ENCODE results near the gene PAK5. TPM values are rescaled to one million over a fixed set of nuclear protein-coding genes. Genes with fewer than 3 reads are reported as not detected.

The PAK5 gene
- total RNA-seq, 4 donors from 2014 or later = not detected

DNA sequence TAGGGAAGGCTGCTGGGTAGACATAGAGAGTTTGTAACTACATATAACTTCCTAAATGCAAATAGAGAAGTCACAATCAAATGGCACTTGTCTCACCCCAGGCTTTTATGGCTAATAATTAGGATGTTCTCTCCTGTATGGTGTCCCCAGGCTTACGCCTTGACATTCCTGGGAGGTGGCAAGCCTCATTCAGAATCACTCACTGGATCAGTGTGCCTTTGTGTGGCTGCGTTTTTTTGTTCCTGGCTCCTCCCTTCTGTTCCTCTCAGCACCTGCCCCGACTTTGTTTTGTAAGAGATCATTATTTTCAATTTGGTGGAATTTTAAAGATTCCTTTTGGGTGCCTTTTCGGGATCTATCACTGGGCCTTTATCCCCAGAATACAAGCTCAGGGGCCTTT lies 318.8 kb downstream of the PAK5 start:
- no peak for DNase-seq
- Histone ChIP-seq H3K9me3 (no peaks in the 10 kb centered on the region), H3K4me1 (peaks cover 0 to 8% (median 0%) of the 10 kb centered on the region in 4 donors), H3K27me3 (peaks cover 0 to 7% of the 10 kb centered on the region in 2 donors), H3K4me3 (no peak overlapping the region), H3K36me3 (no peaks in the 10 kb centered on the region), H3K27ac (no peak overlapping the region)
- TF ChIP-seq, protein P1, sequence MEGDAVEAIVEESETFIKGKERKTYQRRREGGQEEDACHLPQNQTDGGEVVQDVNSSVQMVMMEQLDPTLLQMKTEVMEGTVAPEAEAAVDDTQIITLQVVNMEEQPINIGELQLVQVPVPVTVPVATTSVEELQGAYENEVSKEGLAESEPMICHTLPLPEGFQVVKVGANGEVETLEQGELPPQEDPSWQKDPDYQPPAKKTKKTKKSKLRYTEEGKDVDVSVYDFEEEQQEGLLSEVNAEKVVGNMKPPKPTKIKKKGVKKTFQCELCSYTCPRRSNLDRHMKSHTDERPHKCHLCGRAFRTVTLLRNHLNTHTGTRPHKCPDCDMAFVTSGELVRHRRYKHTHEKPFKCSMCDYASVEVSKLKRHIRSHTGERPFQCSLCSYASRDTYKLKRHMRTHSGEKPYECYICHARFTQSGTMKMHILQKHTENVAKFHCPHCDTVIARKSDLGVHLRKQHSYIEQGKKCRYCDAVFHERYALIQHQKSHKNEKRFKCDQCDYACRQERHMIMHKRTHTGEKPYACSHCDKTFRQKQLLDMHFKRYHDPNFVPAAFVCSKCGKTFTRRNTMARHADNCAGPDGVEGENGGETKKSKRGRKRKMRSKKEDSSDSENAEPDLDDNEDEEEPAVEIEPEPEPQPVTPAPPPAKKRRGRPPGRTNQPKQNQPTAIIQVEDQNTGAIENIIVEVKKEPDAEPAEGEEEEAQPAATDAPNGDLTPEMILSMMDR (IDR thresholded peaks at IDR 0.05) = no peak
- no peak for TF ChIP-seq POLR2A (IDR thresholded peaks at IDR 0.05)

DNA sequence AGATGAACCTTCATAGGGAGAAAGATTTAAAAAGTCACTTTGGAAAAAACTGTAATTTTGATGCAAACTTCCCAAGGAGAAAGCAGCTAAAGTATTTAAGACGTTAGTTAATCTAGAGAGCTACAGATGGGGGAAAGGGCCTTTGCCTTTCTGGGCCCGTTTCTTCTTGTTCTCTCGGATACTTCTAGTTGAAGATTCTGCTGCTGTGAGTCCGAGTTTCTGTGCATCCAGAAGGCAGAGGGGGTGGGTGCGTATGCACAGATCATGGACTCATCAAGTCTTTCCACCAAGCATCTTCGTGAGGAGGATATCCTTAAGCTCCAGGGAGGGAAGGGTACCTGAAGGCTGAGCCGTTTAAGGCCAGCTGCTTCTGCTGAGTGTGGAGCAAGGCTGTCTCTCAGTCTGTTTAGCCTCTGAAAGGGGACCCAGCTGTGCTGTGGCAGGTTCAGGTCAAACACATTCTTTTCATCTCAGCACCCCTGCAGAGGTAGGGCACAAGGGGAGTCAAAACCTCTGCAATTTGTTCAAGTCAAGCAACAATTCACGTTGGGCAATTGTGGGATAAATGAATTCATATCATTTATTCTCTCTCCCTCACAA lies 320.2 kb downstream of the PAK5 start:
- Histone ChIP-seq H3K4me1 (peaks cover 0 to 8% (median 0%) of the 10 kb centered on the region in 4 donors), H3K36me3 (no peaks in the 10 kb centered on the region), H3K27ac (no peak overlapping the region), H3K9me3 (no peaks in the 10 kb centered on the region), H3K4me3 (no peak overlapping the region), H3K27me3 (peaks cover 0 to 7% of the 10 kb centered on the region in 2 donors)
- TF ChIP-seq, protein P1 (IDR thresholded peaks at IDR 0.05) = no peak
- no peak for TF ChIP-seq POLR2A (IDR thresholded peaks at IDR 0.05)
- DNase-seq = no peak

DNA sequence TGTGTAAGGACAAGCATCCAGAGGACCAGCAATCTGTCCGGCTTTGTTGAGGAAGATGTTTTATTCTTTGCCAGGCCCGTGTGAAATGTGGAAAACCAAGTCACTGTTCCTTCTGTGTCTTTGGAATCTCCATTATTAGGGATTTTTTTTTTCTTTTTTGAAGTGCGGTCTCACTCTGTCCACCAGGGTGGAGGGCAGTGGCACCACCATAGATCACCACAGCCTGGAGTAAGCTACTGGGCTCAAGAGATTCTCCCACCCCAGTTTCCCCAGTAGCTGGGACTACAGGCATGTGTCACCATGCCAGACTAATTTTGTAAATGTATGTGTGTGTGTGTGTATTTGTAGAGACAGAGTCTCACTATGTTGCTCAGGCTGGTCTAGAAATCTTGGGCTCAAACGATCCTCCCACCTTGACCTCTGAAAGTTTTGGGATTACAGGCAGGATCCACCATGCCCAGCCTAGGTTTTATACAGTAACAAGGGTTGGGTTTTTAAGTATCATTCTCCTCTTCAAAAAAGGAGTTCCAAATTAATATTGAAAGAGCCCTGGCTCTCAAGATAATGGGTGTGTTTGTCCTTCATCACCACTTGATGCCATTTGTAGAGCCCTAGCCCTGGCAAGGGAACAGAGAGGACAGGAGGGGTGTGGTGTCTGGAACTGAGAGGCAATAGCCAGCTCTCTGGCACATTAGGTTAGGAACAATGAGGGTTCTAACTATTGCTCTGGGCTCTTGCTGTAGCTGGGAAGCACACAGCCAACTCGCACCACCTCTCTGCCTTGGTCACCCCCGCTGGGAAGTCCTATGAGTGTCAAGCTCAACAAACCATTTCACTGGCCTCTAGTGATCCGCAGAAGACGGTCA lies 321.3 kb downstream of the PAK5 start:
- DNase-seq = no peak
- peaks cover 0 to 8% (median 0%) of the 10 kb centered on the region in 4 donors for H3K4me1 ChIP-seq
- no peaks in the 10 kb centered on the region for H3K36me3 ChIP-seq
- TF ChIP-seq, protein P1 (IDR thresholded peaks at IDR 0.05) = no peak
- no peak for TF ChIP-seq POLR2A (IDR thresholded peaks at IDR 0.05)
- no peaks in the 10 kb centered on the region for H3K9me3 ChIP-seq
- H3K4me3 ChIP-seq = no peak overlapping the region
- peaks cover 0 to 7% of the 10 kb centered on the region in 2 donors for H3K27me3 ChIP-seq
- no peak overlapping the region for H3K27ac ChIP-seq

DNA sequence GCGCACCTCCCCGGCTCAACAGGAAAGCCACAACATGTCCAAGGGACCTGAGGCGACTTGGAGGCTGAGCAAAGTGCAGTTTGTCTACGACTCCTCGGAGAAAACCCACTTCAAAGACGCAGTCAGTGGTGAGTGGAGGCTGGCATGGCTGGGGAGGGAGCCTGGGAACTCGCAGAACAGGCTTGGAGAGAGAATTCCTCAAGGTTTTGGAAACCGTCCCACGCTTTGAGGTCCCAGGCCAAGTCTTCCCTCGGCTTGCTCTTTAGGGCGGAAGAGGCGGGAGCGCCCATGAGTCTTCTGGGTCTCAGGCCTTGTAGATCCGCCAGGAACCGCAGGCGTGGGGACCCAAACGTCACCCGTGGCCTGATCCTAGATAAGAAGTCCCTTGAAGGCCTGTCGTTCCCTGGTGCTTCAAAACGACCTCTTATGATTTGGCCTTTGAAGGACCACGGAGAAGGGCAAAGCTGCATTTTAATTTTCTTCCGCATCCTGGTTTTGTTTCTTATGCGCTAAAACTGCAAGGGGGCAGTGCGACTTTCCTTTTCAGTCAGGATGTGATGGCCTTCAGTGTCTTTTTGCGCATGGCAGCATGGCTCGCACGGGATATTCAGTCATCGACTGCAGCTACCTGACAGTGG lies 322.5 kb downstream of the PAK5 start:
- no peak overlapping the region for H3K27ac ChIP-seq
- peaks cover 0 to 7% of the 10 kb centered on the region in 2 donors for H3K27me3 ChIP-seq
- H3K36me3 ChIP-seq = no peaks in the 10 kb centered on the region
- H3K4me1 ChIP-seq = peaks cover 0 to 8% (median 0%) of the 10 kb centered on the region in 4 donors
- H3K9me3 ChIP-seq = no peaks in the 10 kb centered on the region
- no peak for TF ChIP-seq POLR2A (IDR thresholded peaks at IDR 0.05)
- TF ChIP-seq, protein P1 (IDR thresholded peaks at IDR 0.05) = no peak
- H3K4me3 ChIP-seq = peak overlapping the region in 1 of 4 donors; percentile 22
- DNase-seq = no peak

DNA sequence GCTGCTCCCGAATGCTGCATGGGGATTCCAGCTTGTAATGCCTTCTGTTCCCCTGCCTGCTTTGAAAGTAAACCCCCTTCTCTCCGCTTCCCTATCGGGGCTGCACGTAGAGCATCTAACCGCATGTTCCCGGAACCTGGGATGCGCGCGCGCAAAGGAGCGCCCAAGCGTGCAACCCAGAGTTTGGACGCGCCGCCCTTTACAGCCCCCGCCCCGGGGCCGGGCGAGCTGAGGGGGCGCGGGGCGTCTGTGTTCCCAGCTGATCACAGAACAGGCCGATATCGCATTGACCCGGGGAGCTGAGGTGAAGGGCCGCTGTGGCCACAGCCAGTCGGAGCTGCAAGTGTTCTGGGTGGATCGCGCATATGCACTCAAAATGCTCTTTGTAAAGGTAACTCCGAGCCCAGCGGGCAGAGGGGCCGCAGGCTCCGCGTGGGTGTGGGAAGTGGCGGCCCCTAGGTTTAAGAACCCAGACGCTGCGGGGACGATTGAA lies 323.1 kb downstream of the PAK5 start:
- peak overlapping the region in 1 of 4 donors; percentile 22 for H3K4me3 ChIP-seq
- H3K27me3 ChIP-seq = peaks cover 0 to 7% of the 10 kb centered on the region in 2 donors

More for the DNA sequence above, 323.1 kb downstream of the PAK5 start:
- H3K36me3 ChIP-seq = no peaks in the 10 kb centered on the region
- H3K4me1 ChIP-seq = peaks cover 0 to 8% (median 0%) of the 10 kb centered on the region in 4 donors
- no peaks in the 10 kb centered on the region for H3K9me3 ChIP-seq
- H3K27ac ChIP-seq = no peak overlapping the region
- DNase-seq = no peak
- TF ChIP-seq, protein P1 (IDR thresholded peaks at IDR 0.05) = no peak
- no peak for TF ChIP-seq POLR2A (IDR thresholded peaks at IDR 0.05)

All from Peyer's patch (tissue), 4 donors.